ENCODE measurements around the gene EXOC2. TPM values are rescaled to one million over a fixed set of nuclear protein-coding genes. Genes with fewer than 3 reads are reported as not detected.

EXOC2 gene
- polyA plus RNA-seq, 1 donor (not counting 4 experiments of a cell fraction or from before 2014, with no cell fraction given) = 28.4 TPM

GRCh38 chr6:473356-473755 lies 219.6 kb downstream of the EXOC2 start:
- no peak overlapping the region for H3K9ac ChIP-seq (ENCODE audit: control insufficient read depth, extremely low read depth, insufficient read depth, low read length)
- H4K20me1 ChIP-seq (ENCODE audit: control insufficient read depth, extremely low read depth, insufficient read depth, low read length) = no peaks in the 10 kb centered on the region
- no peaks in the 10 kb centered on the region for H3K36me3 ChIP-seq (ENCODE audit: control insufficient read depth in 2 of 2, extremely low read depth in 1 of 2, insufficient read depth in 2 of 2, low read length in 2 of 2)
- no peak for DNase-seq (ENCODE audit: low read depth, low spot score)
- dilution Hi-C loops (cut with MboI; ENCODE audit: extremely low pct_ligation_motif_present, low sequenced_read_pairs) = no loop called here
- no peaks in the 10 kb centered on the region for H3K4me1 ChIP-seq (ENCODE audit: control insufficient read depth, extremely low read depth, insufficient read depth, low read length)
- H3K9me1 ChIP-seq (ENCODE audit: control insufficient read depth, extremely low read depth, insufficient read depth, low read length) = no peaks in the 10 kb centered on the region
- H3K27ac ChIP-seq (ENCODE audit: control insufficient read depth, insufficient read depth, low read length) = no peak overlapping the region
- no peak overlapping the region for H3K4me2 ChIP-seq (ENCODE audit: control insufficient read depth, extremely low read depth, insufficient read depth, low read depth, low read length)
- H3K27me3 ChIP-seq (ENCODE audit: control insufficient read depth, extremely low read depth, insufficient read depth, low read length) = peaks cover 6% of the 10 kb centered on the region
- no peaks in the 10 kb centered on the region for H3K9me3 ChIP-seq (ENCODE audit: control insufficient read depth, low read depth, low read length)
- FAIRE-seq = no peak
- no peaks in the 10 kb centered on the region for H3K79me2 ChIP-seq (ENCODE audit: control insufficient read depth, insufficient read depth, low read length)
- H2AFZ ChIP-seq (ENCODE audit: control insufficient read depth, low read length) = no peak overlapping the region
- no peak overlapping the region for H3K4me3 ChIP-seq (ENCODE audit: control insufficient read depth in 2 of 3, extremely low read depth in 1 of 3, insufficient read depth in 2 of 3, low read depth in 1 of 3, low read length in 3 of 3)
- no peak for TF ChIP-seq CTCF (optimal IDR thresholded peaks at IDR 0.05 in 1 of 3, IDR thresholded peaks at IDR 0.05 in 1 of 3, conservative IDR thresholded peaks at IDR 0.05 in 1 of 3; ENCODE audit: extremely low read depth in 1 of 3, insufficient read depth in 2 of 3, low read length in 3 of 3)
- TF ChIP-seq EZH2 (IDR thresholded peaks at IDR 0.05; ENCODE audit: low read length) = no peak

- no peaks in the 10 kb centered on the region for H3K79me2 ChIP-seq (ENCODE audit: control insufficient read depth, insufficient read depth, low read length)
These were observed 222.0 kb downstream of the EXOC2 start for GRCh38 chr6:470901-471448.

More at GRCh38 chr6:470901-471448, 222.0 kb downstream of the EXOC2 start:
- dilution Hi-C loops (cut with MboI; ENCODE audit: extremely low pct_ligation_motif_present, low sequenced_read_pairs) = no loop called here
- FAIRE-seq (no peak), DNase-seq (ENCODE audit: low read depth, low spot score) (no peak)
- H3K4me2 ChIP-seq (ENCODE audit: control insufficient read depth, extremely low read depth, insufficient read depth, low read depth, low read length) = no peak overlapping the region
- no peak overlapping the region for H3K27ac ChIP-seq (ENCODE audit: control insufficient read depth, insufficient read depth, low read length)
- H3K9me3 ChIP-seq (ENCODE audit: control insufficient read depth, low read depth, low read length) = no peaks in the 10 kb centered on the region
- TF ChIP-seq CTCF (optimal IDR thresholded peaks at IDR 0.05 in 1 of 3, IDR thresholded peaks at IDR 0.05 in 1 of 3, conservative IDR thresholded peaks at IDR 0.05 in 1 of 3; ENCODE audit: extremely low read depth in 1 of 3, insufficient read depth in 2 of 3, low read length in 3 of 3) (no peak), EZH2 (IDR thresholded peaks at IDR 0.05; ENCODE audit: low read length) (no peak)
- H3K9ac ChIP-seq (ENCODE audit: control insufficient read depth, extremely low read depth, insufficient read depth, low read length) = no peak overlapping the region
- H2AFZ ChIP-seq (ENCODE audit: control insufficient read depth, low read length) = no peak overlapping the region
- H3K27me3 ChIP-seq (ENCODE audit: control insufficient read depth, extremely low read depth, insufficient read depth, low read length) = peaks cover 6% of the 10 kb centered on the region
- H4K20me1 ChIP-seq (ENCODE audit: control insufficient read depth, extremely low read depth, insufficient read depth, low read length) = no peaks in the 10 kb centered on the region
- H3K4me1 ChIP-seq (ENCODE audit: control insufficient read depth, extremely low read depth, insufficient read depth, low read length) = no peaks in the 10 kb centered on the region
- no peaks in the 10 kb centered on the region for H3K9me1 ChIP-seq (ENCODE audit: control insufficient read depth, extremely low read depth, insufficient read depth, low read length)
- H3K36me3 ChIP-seq (ENCODE audit: control insufficient read depth in 2 of 2, extremely low read depth in 1 of 2, insufficient read depth in 2 of 2, low read length in 2 of 2) = no peaks in the 10 kb centered on the region
- no peak overlapping the region for H3K4me3 ChIP-seq (ENCODE audit: control insufficient read depth in 2 of 3, extremely low read depth in 1 of 3, insufficient read depth in 2 of 3, low read depth in 1 of 3, low read length in 3 of 3)

All from keratinocyte (primary cell).